HCT116 (cell line): ENCODE data around the gene MUC20. TPM values are rescaled to one million over a fixed set of nuclear protein-coding genes. Genes with fewer than 3 reads are reported as not detected.

Source experiments
- ATAC-seq: fragments of 200-7000 bp; cut with Tn5 transposase; 2 replicates; pipeline ENCODE4 v1.9.1; 2020; ENCODE audit warnings: mild to moderate bottlenecking, moderate library complexity
- BruUV-seq: library from RNA; stranded (reverse); fragments of 400-500 nt; replicated peaks from 2 replicates; lab custom pipeline; 2021; lab: Mats Ljungman, UMichigan
- CTCF ChIA-PET: fragments of 300-600 bp; sonication (Branson Sonifier 250); formaldehyde crosslinking; loops from one replicate; lab custom pipeline; 2021; ENCODE audit warnings: antibody characterized with exemption; lab: Charles Lee
- POLR2A ChIA-PET: fragments of 300-600, 350-600 bp; sonication (Branson Sonifier 250); formaldehyde crosslinking; loops from one replicate; lab custom pipeline; 2021; ENCODE audit warnings: antibody characterized with exemption; lab: Charles Lee
- RAD21 ChIA-PET, 2 experiments: fragments of 300-600 bp; sonication (Branson Sonifier 250); formaldehyde crosslinking; loops; one replicate each; lab custom pipeline; 2023; ENCODE audit warnings: low total read pairs in 2 of 2; ENCODE audit not compliant: uncharacterized antibody in 2 of 2, unreplicated experiment in 2 of 2, low non-redundant PET in 1 of 2; lab: Charles Lee
- DNase-seq: peaks from one replicate; pipeline ENCODE4 v3.0.0-alpha.2; 2010; ENCODE audit warnings: low read depth, low spot score
- H2AFZ ChIP-seq: fragments of 200-600 bp; shearing (Covaris generic), sonication (generic); 2 replicates; pipeline ENCODE4 v1.6.1; 2017; ENCODE audit warnings: low read depth, mixed run types, mixed read lengths, antibody characterized with exemption, low read length; ENCODE audit not compliant: poor library complexity, severe bottlenecking
- H3K27ac ChIP-seq: 2 replicates; pipeline ENCODE4 v1.5.1; 2012; ENCODE audit warnings: low read depth, low read length
- H3K27me3 ChIP-seq: fragments of 200-600 bp; sonication (generic); 2 replicates; pipeline ENCODE4 v1.6.1; 2016; ENCODE audit warnings: mixed run types, low read length, mixed read lengths; ENCODE audit not compliant: insufficient read depth
- H3K36me3 ChIP-seq, 2 experiments: fragments of 200-500 bp in 1 of 2; fragments of 200-600 bp in 1 of 2; sonication (Bioruptor generic) in 1 of 2; sonication (generic) in 1 of 2; 2 replicates each; pipeline versions ENCODE4 v1.5.1 to v1.6.1; 2014 to 2016; ENCODE audit warnings: low read length in 2 of 2, inconsistent platforms in 1 of 2, mixed read lengths in 1 of 2, mixed run types in 1 of 2; ENCODE audit not compliant: insufficient read depth in 2 of 2, control insufficient read depth in 1 of 2
- H3K4me1 ChIP-seq, 2 experiments: fragments of 200-600 bp in 1 of 2; sonication (generic) in 1 of 2; 2 replicates each; pipeline versions ENCODE4 v1.5.1 to v1.6.1; 2012 to 2017; ENCODE audit warnings: low read length in 2 of 2, inconsistent platforms in 1 of 2, mild to moderate bottlenecking in 1 of 2, mixed read lengths in 1 of 2, mixed run types in 1 of 2, moderate library complexity in 1 of 2; ENCODE audit not compliant: insufficient read depth in 2 of 2, control insufficient read depth in 1 of 2
- H3K4me2 ChIP-seq: fragments of 200-600 bp; sonication (generic); 2 replicates; pipeline ENCODE4 v1.6.1; 2017; ENCODE audit warnings: mixed run types, low read length, mixed read lengths
- H3K4me3 ChIP-seq, 2 experiments: fragments of 200-600 bp in 1 of 2; sonication (generic) in 1 of 2; replicated peaks in 1 of 2; 2 replicates each; pipeline ENCODE4 v1.5.1; 2011 to 2016; ENCODE audit warnings: low read length in 2 of 2, control low read depth in 1 of 2, low read depth in 1 of 2, mild to moderate bottlenecking in 1 of 2, mixed read lengths in 1 of 2, mixed run types in 1 of 2
- H3K79me2 ChIP-seq: fragments of 200-600 bp; sonication (generic); 2 replicates; pipeline ENCODE4 v1.6.1; 2017; ENCODE audit warnings: mild to moderate bottlenecking, mixed run types, low read length, moderate library complexity, mixed read lengths; ENCODE audit not compliant: insufficient read depth
- H3K9ac ChIP-seq: fragments of 200-600 bp; sonication (generic); 2 replicates; pipeline ENCODE4 v1.6.1; 2016; ENCODE audit warnings: low read length, mixed read lengths
- H3K9me2 ChIP-seq: fragments of 200-600 bp; sonication (generic), shearing (Covaris generic); 2 replicates; pipeline ENCODE4 v1.6.1; 2017; ENCODE audit warnings: mixed run types, mild to moderate bottlenecking, moderate library complexity; ENCODE audit not compliant: insufficient read depth
- H3K9me3 ChIP-seq, 2 experiments: fragments of 200-500 bp in 1 of 2; fragments of 200-600 bp in 1 of 2; sonication (Bioruptor generic) in 1 of 2; sonication (generic) in 1 of 2; 2 replicates each; pipeline ENCODE4 v1.6.1; 2014 to 2017; ENCODE audit warnings: low read length in 2 of 2, mixed read lengths in 2 of 2, inconsistent platforms in 1 of 2, low read depth in 1 of 2, mild to moderate bottlenecking in 1 of 2, mixed run types in 1 of 2, moderate library complexity in 1 of 2; ENCODE audit not compliant: control insufficient read depth in 1 of 2, insufficient read depth in 1 of 2
- H4K20me1 ChIP-seq: fragments of 200-600 bp; sonication (generic), shearing (Covaris generic); 2 replicates; pipeline ENCODE4 v1.6.1; 2017; ENCODE audit warnings: mixed run types, mild to moderate bottlenecking, moderate library complexity; ENCODE audit not compliant: insufficient read depth
- EZH2 ChIP-seq: fragments of 200-600 bp; sonication (generic); IDR thresholded peaks from 2 replicates; pipeline ENCODE4 v1.6.1; 2017; ENCODE audit warnings: antibody characterized with exemption, mixed run types
- EZH2phosphoT487 ChIP-seq: fragments of 200-600 bp; IDR thresholded peaks from 2 replicates; pipeline ENCODE4 v1.6.1; 2018; ENCODE audit warnings: antibody characterized with exemption, borderline replicate concordance
- FOSL1 ChIP-seq: IDR thresholded peaks from 2 replicates; pipeline ENCODE4 v1.6.1; 2012; ENCODE audit warnings: low read depth
- POLR2A ChIP-seq: IDR thresholded peaks from 2 replicates; pipeline ENCODE4 v1.7.0; 2011; ENCODE audit warnings: borderline replicate concordance; ENCODE audit not compliant: insufficient read depth, insufficient read length; ENCODE audit errors: extremely low read depth
- POLR2AphosphoS5 ChIP-seq: IDR thresholded peaks from 2 replicates; pipeline ENCODE4 v1.6.1; 2011; ENCODE audit warnings: mild to moderate bottlenecking, low read depth, low read length, moderate library complexity
- SIN3A ChIP-seq: IDR thresholded peaks from 2 replicates; pipeline ENCODE4 v1.6.1; 2012; ENCODE audit warnings: low read depth
- SRF ChIP-seq: IDR thresholded peaks from 2 replicates; pipeline ENCODE4 v1.6.1; 2012; ENCODE audit warnings: low read depth
- TCF7L2 ChIP-seq: IDR thresholded peaks from 2 replicates; pipeline ENCODE4 v1.7.0; 2011; ENCODE audit warnings: borderline replicate concordance, inconsistent platforms; ENCODE audit not compliant: insufficient read depth, insufficient read length; ENCODE audit errors: extremely low read depth
- ZFX ChIP-seq: fragments of 450-650 bp; IDR thresholded peaks from 2 replicates; pipeline ENCODE4 v1.6.1; 2017
- intact Hi-C: fragments of 100-400 bp; cut with micrococcal nuclease; formaldehyde crosslinking; loops from 2 replicates; pipeline ENCODE4 v1.10.0; 2022
- total RNA-seq: library from RNA; stranded (reverse); gene quantifications from one replicate; pipeline ENCODE4 v1.2.1, GENCODE V29; 2021; ENCODE audit not compliant: unreplicated experiment
- TF ChIP-seq, protein P1 (sequence below): IDR thresholded peaks from 2 replicates; pipeline ENCODE4 v1.6.1; 2012
- TF ChIP-seq, protein P2 (sequence below), 3 experiments: fragments of 200-600 bp in 1 of 3; sonication (generic) in 1 of 3; IDR thresholded peaks in 2 of 3; conservative IDR thresholded peaks in 1 of 3; 2 replicates each; pipeline ENCODE4 v1.5.1; 2012 to 2017; ENCODE audit warnings: low read depth in 2 of 3, low read length in 2 of 3, antibody characterized with exemption in 1 of 3, borderline replicate concordance in 1 of 3, control low read depth in 1 of 3, mild to moderate bottlenecking in 1 of 3, mixed read lengths in 1 of 3, mixed run types in 1 of 3, moderate library complexity in 1 of 3; ENCODE audit not compliant: insufficient read depth in 1 of 3
- TF ChIP-seq, protein P3 (sequence below): IDR thresholded peaks from 2 replicates; pipeline ENCODE4 v1.6.1; 2012; ENCODE audit warnings: low read depth

Gene MUC20
- total RNA-seq, 1 experiment from 2014 or later = 2.4 TPM

DNA sequence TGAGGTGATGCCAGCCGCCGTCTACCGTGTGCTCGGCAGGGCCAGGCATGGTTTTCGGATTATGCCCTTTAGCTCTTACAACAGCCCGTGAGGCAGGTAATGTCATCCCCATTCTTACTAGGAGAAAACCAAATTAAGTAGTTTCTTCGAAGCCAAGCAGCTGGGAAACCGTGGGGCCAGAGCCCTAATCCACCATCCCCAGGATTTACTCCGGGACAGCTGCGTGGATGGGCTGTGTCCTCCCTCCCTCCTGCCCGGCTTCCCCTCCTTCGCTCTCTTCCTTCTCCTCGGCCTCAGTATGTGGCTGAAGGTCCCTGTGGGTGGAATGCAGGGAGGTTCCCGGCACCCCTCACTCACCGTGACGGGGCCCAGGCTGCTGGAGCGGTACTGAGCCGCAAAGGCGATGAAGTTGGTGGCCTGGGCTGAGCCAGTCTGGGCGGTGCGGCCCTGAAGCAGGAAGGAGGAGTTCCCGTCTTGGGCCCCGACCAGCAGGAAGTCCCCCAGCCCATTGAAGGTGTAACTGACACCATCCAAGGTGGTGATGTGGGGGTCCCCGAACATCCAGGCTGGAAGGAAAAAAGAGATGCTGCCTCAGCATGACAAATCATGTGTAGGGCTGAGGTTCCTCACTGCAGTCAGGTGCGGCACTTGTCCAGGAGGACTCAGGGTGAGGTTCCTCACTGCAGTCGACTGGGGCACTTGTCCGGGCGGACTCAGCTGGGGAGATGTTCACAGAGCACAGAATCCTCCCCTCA lies 42.5 kb downstream of the MUC20 start:
- no TSS peak for BruUV-seq
- POLR2A ChIA-PET = no interaction called here

More for the DNA sequence above, 42.5 kb downstream of the MUC20 start:
- H3K27me3 ChIP-seq = no peaks in the 10 kb centered on the region
- H3K36me3 ChIP-seq = no peaks in the 10 kb centered on the region
- RAD21 ChIA-PET = no interaction called here
- H2AFZ ChIP-seq = no peak overlapping the region
- no peak overlapping the region for H3K4me3 ChIP-seq
- no peak overlapping the region for H3K4me2 ChIP-seq
- H3K9me2 ChIP-seq = no peaks in the 10 kb centered on the region
- TF ChIP-seq POLR2AphosphoS5 (no peak), POLR2A (no peak), ZFX (no peak), SRF (no peak), SIN3A (no peak), FOSL1 (no peak), EZH2phosphoT487 (no peak), EZH2 (no peak), TCF7L2 (no peak)
- TF ChIP-seq, protein P1, sequence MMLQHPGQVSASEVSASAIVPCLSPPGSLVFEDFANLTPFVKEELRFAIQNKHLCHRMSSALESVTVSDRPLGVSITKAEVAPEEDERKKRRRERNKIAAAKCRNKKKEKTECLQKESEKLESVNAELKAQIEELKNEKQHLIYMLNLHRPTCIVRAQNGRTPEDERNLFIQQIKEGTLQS = no peak
- TF ChIP-seq, protein P2, sequence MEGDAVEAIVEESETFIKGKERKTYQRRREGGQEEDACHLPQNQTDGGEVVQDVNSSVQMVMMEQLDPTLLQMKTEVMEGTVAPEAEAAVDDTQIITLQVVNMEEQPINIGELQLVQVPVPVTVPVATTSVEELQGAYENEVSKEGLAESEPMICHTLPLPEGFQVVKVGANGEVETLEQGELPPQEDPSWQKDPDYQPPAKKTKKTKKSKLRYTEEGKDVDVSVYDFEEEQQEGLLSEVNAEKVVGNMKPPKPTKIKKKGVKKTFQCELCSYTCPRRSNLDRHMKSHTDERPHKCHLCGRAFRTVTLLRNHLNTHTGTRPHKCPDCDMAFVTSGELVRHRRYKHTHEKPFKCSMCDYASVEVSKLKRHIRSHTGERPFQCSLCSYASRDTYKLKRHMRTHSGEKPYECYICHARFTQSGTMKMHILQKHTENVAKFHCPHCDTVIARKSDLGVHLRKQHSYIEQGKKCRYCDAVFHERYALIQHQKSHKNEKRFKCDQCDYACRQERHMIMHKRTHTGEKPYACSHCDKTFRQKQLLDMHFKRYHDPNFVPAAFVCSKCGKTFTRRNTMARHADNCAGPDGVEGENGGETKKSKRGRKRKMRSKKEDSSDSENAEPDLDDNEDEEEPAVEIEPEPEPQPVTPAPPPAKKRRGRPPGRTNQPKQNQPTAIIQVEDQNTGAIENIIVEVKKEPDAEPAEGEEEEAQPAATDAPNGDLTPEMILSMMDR (IDR thresholded peaks at IDR 0.05 in 2 of 3, conservative IDR thresholded peaks at IDR 0.05 in 1 of 3; ENCODE audit: borderline replicate concordance in 1 of 3, insufficient read depth in 1 of 3, low read depth in 2 of 3, low read length in 2 of 3) = no peak
- TF ChIP-seq, protein P3, sequence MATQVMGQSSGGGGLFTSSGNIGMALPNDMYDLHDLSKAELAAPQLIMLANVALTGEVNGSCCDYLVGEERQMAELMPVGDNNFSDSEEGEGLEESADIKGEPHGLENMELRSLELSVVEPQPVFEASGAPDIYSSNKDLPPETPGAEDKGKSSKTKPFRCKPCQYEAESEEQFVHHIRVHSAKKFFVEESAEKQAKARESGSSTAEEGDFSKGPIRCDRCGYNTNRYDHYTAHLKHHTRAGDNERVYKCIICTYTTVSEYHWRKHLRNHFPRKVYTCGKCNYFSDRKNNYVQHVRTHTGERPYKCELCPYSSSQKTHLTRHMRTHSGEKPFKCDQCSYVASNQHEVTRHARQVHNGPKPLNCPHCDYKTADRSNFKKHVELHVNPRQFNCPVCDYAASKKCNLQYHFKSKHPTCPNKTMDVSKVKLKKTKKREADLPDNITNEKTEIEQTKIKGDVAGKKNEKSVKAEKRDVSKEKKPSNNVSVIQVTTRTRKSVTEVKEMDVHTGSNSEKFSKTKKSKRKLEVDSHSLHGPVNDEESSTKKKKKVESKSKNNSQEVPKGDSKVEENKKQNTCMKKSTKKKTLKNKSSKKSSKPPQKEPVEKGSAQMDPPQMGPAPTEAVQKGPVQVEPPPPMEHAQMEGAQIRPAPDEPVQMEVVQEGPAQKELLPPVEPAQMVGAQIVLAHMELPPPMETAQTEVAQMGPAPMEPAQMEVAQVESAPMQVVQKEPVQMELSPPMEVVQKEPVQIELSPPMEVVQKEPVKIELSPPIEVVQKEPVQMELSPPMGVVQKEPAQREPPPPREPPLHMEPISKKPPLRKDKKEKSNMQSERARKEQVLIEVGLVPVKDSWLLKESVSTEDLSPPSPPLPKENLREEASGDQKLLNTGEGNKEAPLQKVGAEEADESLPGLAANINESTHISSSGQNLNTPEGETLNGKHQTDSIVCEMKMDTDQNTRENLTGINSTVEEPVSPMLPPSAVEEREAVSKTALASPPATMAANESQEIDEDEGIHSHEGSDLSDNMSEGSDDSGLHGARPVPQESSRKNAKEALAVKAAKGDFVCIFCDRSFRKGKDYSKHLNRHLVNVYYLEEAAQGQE = no peak
- TF ChIP-seq, all 23 proteins: peak for 0
- CTCF ChIA-PET = no interaction called here
- no peak overlapping the region for H3K9ac ChIP-seq
- H3K4me1 ChIP-seq = no peaks in the 10 kb centered on the region
- no peaks in the 10 kb centered on the region for H3K9me3 ChIP-seq
- ATAC-seq = no peak
- no peaks in the 10 kb centered on the region for H4K20me1 ChIP-seq
- intact Hi-C loops = no loop called here
- no peak overlapping the region for H3K27ac ChIP-seq
- no peaks in the 10 kb centered on the region for H3K79me2 ChIP-seq
- no peak for DNase-seq
